ENCODE results near the gene BRIP1.
"Not testable (repeated sequence)": the region's sequence is repeated elsewhere in the genome, so short reads cannot be mapped to it uniquely, and the experiment has no call there.

The BRIP1 gene

GRCh38 chr17:61827649-61828395 is 35.5 kb downstream of the BRIP1 start:
- DNase-seq (ENCODE audit: low spot score): no peak

DNA sequence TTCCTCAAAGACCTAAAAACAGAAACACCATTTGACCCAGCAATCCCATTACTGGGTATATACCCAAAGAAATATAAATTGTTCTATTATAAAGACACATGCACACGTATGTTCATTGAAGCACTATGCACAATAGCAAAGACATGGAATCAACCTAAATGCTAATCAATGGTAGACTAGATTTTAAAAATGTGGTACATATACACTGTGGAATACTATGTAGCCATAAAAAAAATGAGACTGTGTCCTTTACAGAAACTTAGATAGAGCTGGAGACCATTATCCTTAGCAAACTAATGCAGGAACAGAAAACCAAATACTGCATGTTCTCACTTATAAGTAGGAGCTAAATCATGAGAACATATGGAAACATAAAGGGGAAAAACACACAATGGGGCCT is 36.5 kb downstream of the BRIP1 start:
- DNase-seq (ENCODE audit: low spot score): not testable (repeated sequence)

DNA sequence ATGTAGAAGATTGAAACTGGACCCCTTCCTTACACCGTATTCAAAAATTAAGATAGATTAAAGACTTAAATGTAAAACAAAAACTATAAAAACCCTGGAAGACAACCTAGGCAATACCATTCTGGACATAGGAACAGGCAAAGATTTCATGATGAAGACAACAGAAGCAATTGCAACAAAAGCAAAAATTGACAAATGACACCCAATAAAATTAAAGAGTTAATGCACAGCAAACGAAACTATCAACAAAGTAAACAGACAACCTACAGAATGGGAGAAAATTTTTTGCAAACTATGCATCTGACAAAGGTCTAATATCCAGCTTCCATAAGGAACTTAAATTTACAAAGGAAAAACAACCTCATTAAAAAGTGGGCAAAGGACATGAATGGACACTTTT is 37.1 kb downstream of the BRIP1 start:
- not testable (repeated sequence) for DNase-seq (ENCODE audit: low spot score)

GRCh38 chr17:61825448-61826137 is 37.7 kb downstream of the BRIP1 start:
- DNase-seq (ENCODE audit: low spot score): no peak

DNA sequence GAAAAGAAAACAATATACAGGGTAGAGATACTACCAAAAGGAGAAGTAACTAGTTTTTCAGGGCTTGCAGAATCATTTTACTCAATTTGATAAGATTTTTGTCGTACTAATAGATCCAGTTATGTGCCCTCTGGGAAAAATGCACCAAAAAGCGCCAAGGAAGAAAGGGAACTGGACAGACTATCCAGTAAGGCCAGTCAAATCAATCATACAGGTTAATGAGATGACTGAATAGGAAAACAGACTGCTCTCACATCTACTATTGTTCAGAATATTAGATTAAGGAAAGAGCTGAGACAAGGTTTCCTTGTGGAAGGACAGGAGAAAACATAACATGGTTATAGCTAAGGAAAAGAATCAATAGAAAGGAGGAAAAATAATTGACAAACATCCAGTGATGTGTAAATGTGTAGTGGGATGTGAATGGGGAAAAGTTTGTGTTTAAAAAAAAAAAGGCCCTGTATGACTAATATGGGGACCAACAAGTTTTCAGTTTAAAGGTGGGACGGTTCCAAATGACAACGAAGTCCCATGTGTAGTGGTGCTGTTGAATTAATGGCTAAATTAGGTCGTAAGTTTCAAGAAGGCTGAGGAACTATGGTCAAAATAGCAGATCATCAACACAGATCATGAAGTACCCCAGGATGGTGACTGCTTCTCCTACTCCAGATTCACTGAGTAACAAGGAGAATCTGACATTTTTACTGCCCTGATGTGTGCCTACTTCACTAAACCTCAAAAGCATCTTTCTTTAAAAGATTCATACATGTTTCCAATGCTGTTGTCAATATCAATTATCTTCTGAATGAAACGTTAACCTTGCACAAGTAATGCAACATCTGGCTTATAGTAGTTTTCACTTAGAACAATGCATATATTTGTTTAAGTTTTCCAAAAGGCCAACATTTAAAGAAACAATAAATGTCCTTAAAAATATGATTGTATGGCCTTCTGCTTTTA is 40.7 kb downstream of the BRIP1 start:
- DNase-seq (ENCODE audit: low spot score): no peak

GRCh38 chr17:61821655-61822054 is 41.7 kb downstream of the BRIP1 start:
- DNase-seq (ENCODE audit: low spot score): no peak

DNA sequence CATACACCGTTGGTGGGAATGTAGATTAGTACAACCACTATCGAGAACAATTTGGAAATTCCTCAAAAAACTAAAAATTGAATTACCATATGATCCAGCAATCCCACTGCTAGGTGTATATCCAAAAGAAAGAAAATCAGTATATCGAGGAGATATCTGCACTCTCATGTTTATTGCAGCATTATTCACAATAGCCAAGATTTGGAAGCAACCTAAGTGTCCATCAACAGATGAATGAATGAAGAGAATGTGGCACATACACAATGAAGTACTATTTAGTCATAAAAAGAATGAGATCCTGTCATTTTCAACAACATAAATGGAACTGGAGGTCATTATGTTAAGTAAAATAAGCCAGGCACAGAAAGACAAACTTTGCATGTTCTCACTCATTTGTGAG is 44.1 kb downstream of the BRIP1 start:
- not testable (repeated sequence) for DNase-seq (ENCODE audit: low spot score)

DNA sequence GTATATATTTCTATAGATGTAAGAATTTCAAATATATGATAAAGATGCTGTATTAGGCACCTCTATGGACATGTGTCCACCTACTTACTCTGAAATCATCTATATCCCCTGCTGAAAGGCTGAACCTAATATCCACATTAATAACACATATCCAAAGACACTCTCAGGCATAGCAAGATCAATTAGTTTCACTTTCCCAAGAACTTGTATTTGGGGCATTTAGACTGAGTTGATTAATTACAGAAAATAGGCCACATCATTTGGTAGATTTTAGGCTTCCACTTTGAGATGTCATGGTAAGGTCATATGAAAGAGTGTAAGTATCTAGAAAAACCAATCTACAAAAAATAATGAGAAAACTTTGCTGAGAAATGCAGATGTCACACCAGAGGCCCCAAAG is 45.1 kb downstream of the BRIP1 start:
- DNase-seq (ENCODE audit: low spot score): no peak

DNA sequence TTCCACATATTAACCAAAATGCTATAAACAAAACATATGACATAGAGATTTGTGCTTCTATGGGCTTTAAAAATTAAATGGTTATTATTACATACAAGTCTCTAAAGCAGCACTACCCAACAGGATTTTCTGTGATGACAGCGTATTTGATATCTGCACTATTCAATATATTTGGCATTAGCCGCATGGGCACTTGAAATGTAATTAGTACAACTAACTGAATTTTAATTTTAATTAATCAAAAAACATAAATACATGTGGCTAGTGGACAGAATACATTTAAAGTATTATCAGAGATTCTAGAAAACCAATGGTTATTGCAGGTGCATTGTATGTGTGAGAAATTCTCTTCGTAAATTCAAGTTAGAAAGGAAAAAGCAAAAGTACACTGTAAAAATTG is 45.9 kb downstream of the BRIP1 start:
- DNase-seq (ENCODE audit: low spot score): no peak

GRCh38 chr17:61816538-61816937 is 46.8 kb downstream of the BRIP1 start:
- DNase-seq (ENCODE audit: low spot score): no peak

DNA sequence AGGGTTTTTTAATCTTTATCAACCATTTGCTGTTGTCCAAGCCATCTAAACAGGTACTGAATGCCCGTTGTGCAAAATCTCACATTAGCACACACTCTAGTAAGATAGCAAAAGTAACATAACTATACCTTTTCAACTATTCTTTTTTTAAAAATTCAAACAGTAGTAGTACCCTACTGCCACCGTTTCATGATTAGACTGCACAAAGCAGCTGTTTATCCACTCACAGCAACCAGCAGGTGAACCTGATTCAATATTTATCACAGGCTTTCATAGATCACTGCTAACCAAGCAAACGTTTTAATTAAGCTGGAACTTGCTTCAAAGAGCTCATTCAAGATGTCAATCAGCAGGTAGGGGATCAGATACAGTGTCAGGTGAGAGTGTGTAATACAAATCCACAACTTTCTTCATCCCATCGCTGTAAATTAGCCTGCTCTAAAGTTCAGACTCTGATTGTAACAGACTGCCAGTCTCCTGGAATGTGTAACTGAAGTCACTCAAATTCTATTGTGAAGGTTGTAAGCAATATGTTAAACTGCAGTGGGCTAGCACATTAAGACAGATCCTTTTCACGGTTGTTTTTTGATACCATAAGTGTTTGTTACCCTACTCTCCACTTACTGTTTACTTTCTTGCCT is 47.3 kb downstream of the BRIP1 start:
- no peak for DNase-seq (ENCODE audit: low spot score)

DNA sequence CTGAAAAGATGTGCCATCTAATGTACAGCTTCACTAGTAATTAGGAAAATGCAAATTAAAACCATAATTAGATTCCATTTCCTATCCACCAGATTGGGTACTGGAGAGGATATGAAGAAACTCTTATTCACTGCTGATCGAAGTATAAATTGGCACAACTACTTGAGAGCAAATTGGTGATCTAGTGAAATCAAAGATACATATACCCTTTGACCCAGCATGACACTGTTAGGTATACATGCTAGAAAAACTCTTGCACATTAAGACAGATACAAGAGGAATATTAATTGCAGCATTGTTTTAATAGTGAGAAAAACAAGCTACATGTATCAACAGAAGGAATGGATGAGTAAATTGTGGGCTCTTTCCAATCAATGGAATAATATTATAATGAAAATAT is 48.8 kb downstream of the BRIP1 start:
- no peak for DNase-seq (ENCODE audit: low spot score)

GRCh38 chr17:61813211-61813610 is 50.1 kb downstream of the BRIP1 start:
- no peak for DNase-seq (ENCODE audit: low spot score)

DNA sequence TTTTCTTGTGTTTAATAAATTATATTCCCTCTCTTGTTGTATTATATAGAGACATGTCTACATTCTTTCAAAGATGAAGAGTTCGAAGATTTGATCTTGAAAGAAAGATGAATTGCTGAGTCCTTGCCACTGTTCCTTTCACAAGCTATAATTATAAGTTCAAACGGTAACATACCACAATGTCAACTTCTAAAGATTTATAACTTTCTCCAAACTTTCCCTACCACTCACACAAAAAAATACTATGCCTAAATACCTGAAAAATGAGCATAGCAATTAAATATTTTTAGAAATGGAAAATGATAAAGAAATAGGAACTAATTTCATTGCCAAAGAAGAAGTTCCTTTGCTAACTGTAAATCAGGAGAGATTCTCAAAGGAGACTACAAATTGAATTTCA is 50.6 kb downstream of the BRIP1 start:
- no peak for DNase-seq (ENCODE audit: low spot score)

- peak; percentile 58 for DNase-seq (ENCODE audit: low spot score)
Observed at GRCh38 chr17:61809816-61810392, 53.4 kb downstream of the BRIP1 start.

GRCh38 chr17:61808442-61808841 is 54.9 kb downstream of the BRIP1 start:
- DNase-seq (ENCODE audit: low spot score): no peak

DNA sequence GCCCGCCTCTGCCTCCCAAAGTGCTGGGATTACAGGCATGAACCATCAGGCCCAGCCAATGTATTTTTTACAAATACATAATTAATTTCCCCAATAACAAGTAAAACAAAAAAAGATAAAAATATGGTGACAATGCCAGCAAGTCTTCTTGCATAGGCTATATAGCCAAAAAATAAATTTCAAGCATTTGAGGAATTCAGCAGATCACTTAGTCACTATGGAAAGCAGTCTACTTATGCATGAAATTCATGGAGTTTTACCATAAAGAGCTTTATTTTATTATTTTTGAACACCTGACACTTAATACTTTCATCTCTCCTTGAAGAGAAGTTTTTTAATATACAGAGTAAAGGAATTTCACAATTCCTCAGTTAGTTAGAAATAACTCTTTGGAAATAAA is 56.4 kb downstream of the BRIP1 start:
- no peak for DNase-seq (ENCODE audit: low spot score)

DNA sequence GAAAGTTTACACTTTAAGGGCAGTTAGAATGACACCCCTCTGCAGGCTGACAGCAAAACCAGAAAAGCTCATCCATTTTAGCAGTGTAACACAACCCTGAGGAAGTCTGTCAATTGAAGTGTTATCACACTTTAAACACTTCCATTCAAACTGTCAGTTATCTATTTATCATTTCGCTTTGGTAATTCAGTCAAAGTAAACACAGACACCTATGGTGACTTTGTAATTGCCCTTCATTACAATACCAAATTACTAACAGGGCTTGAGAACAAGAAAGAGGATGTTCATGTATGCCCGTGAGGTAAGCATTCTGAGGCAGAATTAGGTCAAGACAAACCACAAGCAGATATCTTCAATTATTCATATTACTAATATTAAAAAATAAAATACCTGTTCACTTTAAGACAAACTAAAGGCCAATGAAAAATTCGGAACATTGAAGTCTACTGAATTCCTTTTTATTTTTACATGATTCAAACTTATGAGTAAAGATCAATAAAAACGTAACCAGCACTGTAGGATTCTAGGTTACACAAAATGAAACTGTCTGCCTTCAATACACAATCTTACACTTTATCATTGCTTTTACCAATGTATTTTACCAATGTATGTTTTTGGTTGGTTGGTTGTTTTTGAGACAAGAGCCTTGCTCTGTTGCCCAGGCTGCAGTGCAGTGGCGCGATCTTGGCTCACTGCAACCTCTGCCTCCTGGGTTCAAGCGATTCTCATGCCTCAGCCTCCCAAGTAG is 57.1 kb downstream of the BRIP1 start:
- DNase-seq (ENCODE audit: low spot score): no peak

DNA sequence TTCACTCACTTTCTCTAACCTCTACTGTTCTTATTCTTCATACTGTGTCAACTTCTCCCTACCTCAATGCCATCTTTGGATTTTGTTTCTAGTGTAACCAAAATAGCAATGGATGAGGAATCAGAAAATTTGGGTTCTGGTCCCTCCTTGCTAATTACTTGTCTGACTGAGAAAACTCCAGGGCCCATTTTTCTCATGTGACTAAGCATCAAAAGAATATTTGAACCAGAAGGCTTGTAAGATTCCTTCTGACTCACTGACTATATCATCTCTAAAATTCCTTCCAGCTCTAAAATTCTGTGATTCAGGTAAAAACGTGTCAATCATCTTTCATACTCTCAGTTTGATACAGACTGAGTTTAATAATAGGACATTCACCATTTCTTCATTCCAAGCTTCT is 57.9 kb downstream of the BRIP1 start:
- no peak for DNase-seq (ENCODE audit: low spot score)

- DNase-seq (ENCODE audit: low spot score): no peak
Observed at GRCh38 chr17:61803796-61804195, 59.5 kb downstream of the BRIP1 start.

- no peak for DNase-seq (ENCODE audit: low spot score)
Observed at GRCh38 chr17:61803216-61803615, 60.1 kb downstream of the BRIP1 start.

All from SW480 (cell line).